ENCODE measurements around the gene CPED1.

CPED1 gene

GRCh38 chr7:121011401-121011800 is 22.9 kb downstream of the CPED1 start:
- DNase-seq: no peak
- no peak overlapping the region for H3K4me3 ChIP-seq (ENCODE audit: low read depth, low read length)
- no peak overlapping the region for H3K27ac ChIP-seq
- no peak for TF ChIP-seq CTCF (IDR thresholded peaks at IDR 0.05; ENCODE audit: low read depth, low read length, missing control alignments)
- H3K36me3 ChIP-seq (replicated peaks): no peaks in the 10 kb centered on the region
- in situ Hi-C loops (cut with HindIII; ENCODE audit: low pct_ligation_motif_present, low sequenced_read_pairs): no loop called here
- no peaks in the 10 kb centered on the region for H3K27me3 ChIP-seq (replicated peaks)

- in situ Hi-C loops (cut with HindIII; ENCODE audit: low pct_ligation_motif_present, low sequenced_read_pairs): no loop called here
- DNase-seq: no peak
- Histone ChIP-seq H3K27ac (no peak overlapping the region), H3K4me3 (ENCODE audit: low read depth, low read length) (no peak overlapping the region), H3K27me3 (replicated peaks) (no peaks in the 10 kb centered on the region), H3K36me3 (replicated peaks) (no peaks in the 10 kb centered on the region)
- no peak for TF ChIP-seq CTCF (IDR thresholded peaks at IDR 0.05; ENCODE audit: low read depth, low read length, missing control alignments)
Observed at GRCh38 chr7:121012170-121012874, 23.8 kb downstream of the CPED1 start.

- in situ Hi-C loops (cut with HindIII; ENCODE audit: low pct_ligation_motif_present, low sequenced_read_pairs): no loop called here
- TF ChIP-seq CTCF (IDR thresholded peaks at IDR 0.05; ENCODE audit: low read depth, low read length, missing control alignments): no peak
- DNase-seq: no peak
- H3K4me3 ChIP-seq (ENCODE audit: low read depth, low read length): no peak overlapping the region
- no peaks in the 10 kb centered on the region for H3K27me3 ChIP-seq (replicated peaks)
- no peaks in the 10 kb centered on the region for H3K36me3 ChIP-seq (replicated peaks)
- no peak overlapping the region for H3K27ac ChIP-seq
Observed at GRCh38 chr7:121012919-121013318, 24.4 kb downstream of the CPED1 start.

- H3K4me3 ChIP-seq (ENCODE audit: low read depth, low read length): no peak overlapping the region
- H3K36me3 ChIP-seq (replicated peaks): no peaks in the 10 kb centered on the region
- no peak for TF ChIP-seq CTCF (IDR thresholded peaks at IDR 0.05; ENCODE audit: low read depth, low read length, missing control alignments)
- H3K27me3 ChIP-seq (replicated peaks): no peaks in the 10 kb centered on the region
- in situ Hi-C loops (cut with HindIII; ENCODE audit: low pct_ligation_motif_present, low sequenced_read_pairs): no loop called here
- no peak overlapping the region for H3K27ac ChIP-seq
- DNase-seq: no peak
Observed at GRCh38 chr7:121015560-121015959, 27.0 kb downstream of the CPED1 start.

- no peaks in the 10 kb centered on the region for H3K36me3 ChIP-seq (replicated peaks)
- peak overlapping the region; percentile 54 for H3K27ac ChIP-seq
- TF ChIP-seq CTCF (IDR thresholded peaks at IDR 0.05; ENCODE audit: low read depth, low read length, missing control alignments): no peak
- H3K27me3 ChIP-seq (replicated peaks): no peaks in the 10 kb centered on the region
- no peak overlapping the region for H3K4me3 ChIP-seq (ENCODE audit: low read depth, low read length)
- peak; percentile 62 for DNase-seq
- in situ Hi-C loops (cut with HindIII; ENCODE audit: low pct_ligation_motif_present, low sequenced_read_pairs): no loop called here
Observed at GRCh38 chr7:121016966-121017365, 28.5 kb downstream of the CPED1 start.

GRCh38 chr7:121017586-121017985 is 29.1 kb downstream of the CPED1 start:
- no peak for TF ChIP-seq CTCF (IDR thresholded peaks at IDR 0.05; ENCODE audit: low read depth, low read length, missing control alignments)
- no peaks in the 10 kb centered on the region for H3K36me3 ChIP-seq (replicated peaks)
- in situ Hi-C loops (cut with HindIII; ENCODE audit: low pct_ligation_motif_present, low sequenced_read_pairs): no loop called here
- no peak for DNase-seq
- no peaks in the 10 kb centered on the region for H3K27me3 ChIP-seq (replicated peaks)
- H3K4me3 ChIP-seq (ENCODE audit: low read depth, low read length): no peak overlapping the region
- H3K27ac ChIP-seq: no peak overlapping the region
